ENCODE measurements around the gene SLC46A1. TPM values are rescaled to one million over a fixed set of nuclear protein-coding genes. Genes with fewer than 3 reads are reported as not detected.
A peak's percentile ranks its signal among the peaks of the same experiment; 100 is the strongest.

SLC46A1 gene
- total and polyA plus RNA-seq, 9 of the 15 experiments (the other 6 are each of a cell fraction or from before 2014, with no cell fraction given), result 0.24 to 5.5 (median 3.1) TPM

DNA sequence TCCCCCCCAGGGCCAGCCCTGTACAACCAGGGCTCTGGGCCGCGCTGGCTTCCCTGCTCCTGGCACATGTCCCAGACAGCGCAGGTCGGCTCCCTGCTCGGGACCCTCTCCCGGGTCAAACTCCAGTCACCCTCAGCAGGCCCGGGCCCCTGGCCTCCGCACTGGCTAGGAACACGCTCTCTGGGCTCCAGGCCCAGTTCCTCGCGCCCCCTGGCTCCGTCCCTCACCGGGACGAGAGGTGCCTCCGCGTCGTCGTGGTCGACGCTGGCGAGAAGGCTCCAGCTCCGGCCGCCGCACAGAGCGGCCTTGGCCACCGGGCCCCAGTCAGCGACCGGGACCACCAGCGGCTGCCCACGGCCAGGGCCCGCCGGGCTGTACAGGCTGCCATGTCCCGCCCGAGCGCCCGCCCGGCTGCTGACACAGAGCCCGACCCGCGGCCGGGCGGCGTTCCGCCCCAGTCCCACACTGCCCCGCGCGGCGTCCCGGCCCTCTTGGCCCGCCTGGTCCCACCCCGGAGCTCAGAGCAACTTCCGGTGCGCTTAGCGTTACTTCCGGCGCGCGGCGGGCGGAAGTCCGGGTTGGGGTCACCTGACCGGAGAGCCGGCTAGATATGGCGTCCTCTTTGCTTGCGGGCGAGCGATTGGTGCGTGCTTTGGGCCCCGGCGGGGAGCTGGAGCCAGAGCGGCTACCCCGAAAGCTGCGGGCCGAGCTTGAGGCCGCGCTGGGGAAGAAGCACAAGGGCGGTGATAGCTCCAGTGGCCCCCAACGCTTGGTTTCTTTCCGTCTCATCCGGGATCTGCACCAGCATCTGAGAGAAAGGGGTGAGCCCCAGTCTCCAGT is 48.7 kb downstream of the SLC46A1 start, which contains the start of gene POLDIP2 (continued):
- TF ChIP-seq ZNF778 (CRISPR knock-in tag; IDR thresholded peaks at IDR 0.05) (no peak), PHTF2 (CRISPR knock-in tag; IDR thresholded peaks at IDR 0.05) (no peak), HEY1 (CRISPR knock-in tag; IDR thresholded peaks at IDR 0.05; ENCODE audit: borderline replicate concordance) (no peak), RBM34 (IDR thresholded peaks at IDR 0.05; ENCODE audit: borderline replicate concordance, insufficient read depth, low read length) (0 out of 2 replicates have a peak, but pooled peaks have one; percentile 73), CSDE1 (IDR thresholded peaks at IDR 0.05) (no peak; a peak in 1 of 4 replicates), U2AF2 (optimal IDR thresholded peaks at IDR 0.05; ENCODE audit: low read depth, low read length) (no peak), ZNF197 (CRISPR knock-in tag; IDR thresholded peaks at IDR 0.05; ENCODE audit: low read depth) (no peak), ZNF76 (CRISPR knock-in tag; IDR thresholded peaks at IDR 0.05; ENCODE audit: borderline replicate concordance) (peak; percentile 96), HNRNPH1 (optimal IDR thresholded peaks at IDR 0.05; ENCODE audit: low read depth, low read length) (no peak), POLR2B (IDR thresholded peaks at IDR 0.05; ENCODE audit: low read depth, partially characterized antibody) (peak; percentile 60), EP300 (IDR thresholded peaks at IDR 0.05; ENCODE audit: low read length) (peak; percentile 23), SMARCA4 (IDR thresholded peaks at IDR 0.05) (no peak), CCNT2 (IDR thresholded peaks at IDR 0.05; ENCODE audit: borderline replicate concordance, extremely low read depth, insufficient read length, low read depth, low read length) (peak; percentile 85), TCF7L2 (IDR thresholded peaks at IDR 0.05; ENCODE audit: low read depth, low read length) (no peak)
- TF ChIP-seq, protein P1, sequence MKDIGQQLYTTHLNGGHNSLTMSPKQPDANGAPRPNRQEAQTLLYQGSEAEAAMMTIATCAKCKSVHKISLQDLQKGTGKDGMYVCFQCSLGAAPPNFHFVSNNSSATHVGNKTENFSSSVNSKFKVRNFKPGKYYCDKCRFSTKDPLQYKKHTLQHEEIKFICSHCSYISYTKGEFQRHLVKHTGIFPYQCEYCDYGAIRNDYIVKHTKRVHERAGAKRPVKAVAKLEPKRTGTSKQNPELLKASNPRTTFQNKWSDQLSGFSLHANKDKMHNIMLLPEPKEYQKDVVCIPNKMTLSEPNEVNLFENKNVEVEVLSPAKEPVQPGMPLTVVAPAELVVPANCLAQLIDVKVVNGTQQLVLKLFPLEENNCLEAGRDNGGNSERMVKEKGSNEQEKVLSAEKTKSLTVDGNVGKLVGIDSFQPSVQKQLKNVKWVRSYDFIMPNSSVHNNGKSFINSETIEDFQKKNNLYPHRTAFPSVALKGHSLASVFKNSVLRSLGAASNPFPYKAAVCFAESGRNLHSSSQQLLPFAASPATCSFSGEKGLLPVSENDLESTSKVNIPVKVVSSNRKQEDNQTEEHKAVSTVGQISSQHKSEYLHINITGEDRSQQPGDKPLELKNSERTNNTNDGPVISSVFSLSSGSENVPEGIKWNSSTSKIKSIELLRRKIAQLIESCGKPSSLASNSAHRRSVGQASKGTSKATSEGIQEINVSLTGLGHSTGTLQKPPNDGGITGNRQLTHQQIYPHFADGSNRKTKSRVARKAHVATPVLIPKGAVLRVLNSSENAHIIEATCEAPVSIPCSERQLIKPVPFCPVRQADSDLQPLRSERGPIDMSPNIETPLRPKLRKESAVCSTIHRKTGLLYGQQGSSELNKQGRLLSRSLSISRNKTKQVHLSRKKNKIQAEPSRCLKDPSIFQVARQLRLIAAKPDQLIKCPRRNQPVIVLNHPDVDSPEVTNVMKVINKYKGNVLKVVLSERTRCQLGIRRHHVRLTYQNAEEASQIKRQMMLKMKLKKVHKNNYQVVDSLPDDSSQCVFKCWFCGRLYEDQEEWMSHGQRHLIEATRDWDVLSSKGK (CRISPR knock-in tag; IDR thresholded peaks at IDR 0.05), result no peak
- TF ChIP-seq, protein P2, sequence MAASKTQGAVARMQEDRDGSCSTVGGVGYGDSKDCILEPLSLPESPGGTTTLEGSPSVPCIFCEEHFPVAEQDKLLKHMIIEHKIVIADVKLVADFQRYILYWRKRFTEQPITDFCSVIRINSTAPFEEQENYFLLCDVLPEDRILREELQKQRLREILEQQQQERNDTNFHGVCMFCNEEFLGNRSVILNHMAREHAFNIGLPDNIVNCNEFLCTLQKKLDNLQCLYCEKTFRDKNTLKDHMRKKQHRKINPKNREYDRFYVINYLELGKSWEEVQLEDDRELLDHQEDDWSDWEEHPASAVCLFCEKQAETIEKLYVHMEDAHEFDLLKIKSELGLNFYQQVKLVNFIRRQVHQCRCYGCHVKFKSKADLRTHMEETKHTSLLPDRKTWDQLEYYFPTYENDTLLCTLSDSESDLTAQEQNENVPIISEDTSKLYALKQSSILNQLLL (CRISPR knock-in tag; IDR thresholded peaks at IDR 0.05; ENCODE audit: borderline replicate concordance), result no peak
- TF ChIP-seq, protein P3, sequence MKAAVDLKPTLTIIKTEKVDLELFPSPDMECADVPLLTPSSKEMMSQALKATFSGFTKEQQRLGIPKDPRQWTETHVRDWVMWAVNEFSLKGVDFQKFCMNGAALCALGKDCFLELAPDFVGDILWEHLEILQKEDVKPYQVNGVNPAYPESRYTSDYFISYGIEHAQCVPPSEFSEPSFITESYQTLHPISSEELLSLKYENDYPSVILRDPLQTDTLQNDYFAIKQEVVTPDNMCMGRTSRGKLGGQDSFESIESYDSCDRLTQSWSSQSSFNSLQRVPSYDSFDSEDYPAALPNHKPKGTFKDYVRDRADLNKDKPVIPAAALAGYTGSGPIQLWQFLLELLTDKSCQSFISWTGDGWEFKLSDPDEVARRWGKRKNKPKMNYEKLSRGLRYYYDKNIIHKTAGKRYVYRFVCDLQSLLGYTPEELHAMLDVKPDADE (conservative IDR thresholded peaks at IDR 0.05; ENCODE audit: control insufficient read depth, low read depth, low read length), result peak; percentile 80
- TF ChIP-seq, protein P4, sequence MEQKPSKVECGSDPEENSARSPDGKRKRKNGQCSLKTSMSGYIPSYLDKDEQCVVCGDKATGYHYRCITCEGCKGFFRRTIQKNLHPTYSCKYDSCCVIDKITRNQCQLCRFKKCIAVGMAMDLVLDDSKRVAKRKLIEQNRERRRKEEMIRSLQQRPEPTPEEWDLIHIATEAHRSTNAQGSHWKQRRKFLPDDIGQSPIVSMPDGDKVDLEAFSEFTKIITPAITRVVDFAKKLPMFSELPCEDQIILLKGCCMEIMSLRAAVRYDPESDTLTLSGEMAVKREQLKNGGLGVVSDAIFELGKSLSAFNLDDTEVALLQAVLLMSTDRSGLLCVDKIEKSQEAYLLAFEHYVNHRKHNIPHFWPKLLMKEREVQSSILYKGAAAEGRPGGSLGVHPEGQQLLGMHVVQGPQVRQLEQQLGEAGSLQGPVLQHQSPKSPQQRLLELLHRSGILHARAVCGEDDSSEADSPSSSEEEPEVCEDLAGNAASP (IDR thresholded peaks at IDR 0.05), result no peak

All from K562 (cell line).